T-helper 9 cell (primary cell): Measurements from ENCODE around the gene SEMA6A.

ENCODE experiments used
- DNase-seq: peaks from one replicate; pipeline ENCODE4 v3.0.0-alpha.2; 2020
- total RNA-seq, 2 donors: gene quantifications; one replicate each; lab custom pipeline; 2026; lab: John Stamatoyannopoulos, UW

Gene SEMA6A, protein sequence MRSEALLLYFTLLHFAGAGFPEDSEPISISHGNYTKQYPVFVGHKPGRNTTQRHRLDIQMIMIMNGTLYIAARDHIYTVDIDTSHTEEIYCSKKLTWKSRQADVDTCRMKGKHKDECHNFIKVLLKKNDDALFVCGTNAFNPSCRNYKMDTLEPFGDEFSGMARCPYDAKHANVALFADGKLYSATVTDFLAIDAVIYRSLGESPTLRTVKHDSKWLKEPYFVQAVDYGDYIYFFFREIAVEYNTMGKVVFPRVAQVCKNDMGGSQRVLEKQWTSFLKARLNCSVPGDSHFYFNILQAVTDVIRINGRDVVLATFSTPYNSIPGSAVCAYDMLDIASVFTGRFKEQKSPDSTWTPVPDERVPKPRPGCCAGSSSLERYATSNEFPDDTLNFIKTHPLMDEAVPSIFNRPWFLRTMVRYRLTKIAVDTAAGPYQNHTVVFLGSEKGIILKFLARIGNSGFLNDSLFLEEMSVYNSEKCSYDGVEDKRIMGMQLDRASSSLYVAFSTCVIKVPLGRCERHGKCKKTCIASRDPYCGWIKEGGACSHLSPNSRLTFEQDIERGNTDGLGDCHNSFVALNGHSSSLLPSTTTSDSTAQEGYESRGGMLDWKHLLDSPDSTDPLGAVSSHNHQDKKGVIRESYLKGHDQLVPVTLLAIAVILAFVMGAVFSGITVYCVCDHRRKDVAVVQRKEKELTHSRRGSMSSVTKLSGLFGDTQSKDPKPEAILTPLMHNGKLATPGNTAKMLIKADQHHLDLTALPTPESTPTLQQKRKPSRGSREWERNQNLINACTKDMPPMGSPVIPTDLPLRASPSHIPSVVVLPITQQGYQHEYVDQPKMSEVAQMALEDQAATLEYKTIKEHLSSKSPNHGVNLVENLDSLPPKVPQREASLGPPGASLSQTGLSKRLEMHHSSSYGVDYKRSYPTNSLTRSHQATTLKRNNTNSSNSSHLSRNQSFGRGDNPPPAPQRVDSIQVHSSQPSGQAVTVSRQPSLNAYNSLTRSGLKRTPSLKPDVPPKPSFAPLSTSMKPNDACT
- 0 to 0.28 reads per million in 2 donors for total RNA-seq

DNA sequence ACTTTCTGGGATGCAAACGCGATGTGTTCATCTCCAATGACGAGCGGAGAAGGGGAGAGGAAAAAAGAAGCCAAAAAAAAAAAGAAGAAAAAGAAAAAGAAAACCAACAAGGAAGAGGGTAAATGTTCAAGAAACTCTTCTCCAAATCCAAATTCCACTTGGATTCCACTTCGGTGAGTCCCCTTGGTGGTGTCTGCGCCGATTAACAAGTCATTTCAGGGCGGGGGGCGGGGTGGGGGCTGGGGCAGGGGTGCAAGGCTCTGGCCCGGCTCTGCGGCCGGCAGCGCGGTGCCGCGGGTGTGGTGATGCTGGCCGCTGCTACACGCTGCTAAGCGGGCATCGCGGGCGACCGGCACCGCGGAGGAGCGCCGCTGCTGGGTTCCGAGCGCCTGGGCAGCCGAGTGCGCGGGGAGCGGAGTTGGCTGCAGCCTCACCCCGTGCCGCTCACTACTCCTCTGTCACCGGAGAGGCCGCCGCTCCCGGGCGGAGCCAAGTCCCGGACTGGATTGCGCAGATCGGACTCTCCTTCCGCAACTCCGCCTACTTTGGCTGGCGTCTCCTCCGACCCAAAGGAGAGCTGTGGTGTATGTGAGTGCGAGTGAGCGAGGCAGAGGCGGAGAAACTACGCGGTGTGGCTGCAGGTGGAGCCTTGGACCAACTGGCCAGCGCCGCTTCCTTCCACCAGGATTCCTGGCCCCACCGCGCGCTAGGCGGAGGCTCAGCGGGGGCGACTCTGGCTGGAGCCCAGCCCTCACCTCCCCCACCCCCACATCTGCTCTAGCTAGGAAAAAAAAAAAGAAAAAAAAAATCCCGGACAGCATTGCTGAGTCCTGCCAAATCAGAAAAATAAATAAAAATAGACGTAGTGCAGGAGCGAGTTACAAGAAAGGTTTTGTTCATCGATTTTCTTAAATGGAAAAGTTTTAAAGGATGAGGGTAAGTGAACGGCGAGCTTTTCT lies at the start of gene SEMA6A:
Gene SEMA6A (minus strand): TSS at position 457 of the 959 bp plus-strand sequence. CDS start 69,879 bp downstream, outside the sequence.
- DNase-seq = no peak

DNA sequence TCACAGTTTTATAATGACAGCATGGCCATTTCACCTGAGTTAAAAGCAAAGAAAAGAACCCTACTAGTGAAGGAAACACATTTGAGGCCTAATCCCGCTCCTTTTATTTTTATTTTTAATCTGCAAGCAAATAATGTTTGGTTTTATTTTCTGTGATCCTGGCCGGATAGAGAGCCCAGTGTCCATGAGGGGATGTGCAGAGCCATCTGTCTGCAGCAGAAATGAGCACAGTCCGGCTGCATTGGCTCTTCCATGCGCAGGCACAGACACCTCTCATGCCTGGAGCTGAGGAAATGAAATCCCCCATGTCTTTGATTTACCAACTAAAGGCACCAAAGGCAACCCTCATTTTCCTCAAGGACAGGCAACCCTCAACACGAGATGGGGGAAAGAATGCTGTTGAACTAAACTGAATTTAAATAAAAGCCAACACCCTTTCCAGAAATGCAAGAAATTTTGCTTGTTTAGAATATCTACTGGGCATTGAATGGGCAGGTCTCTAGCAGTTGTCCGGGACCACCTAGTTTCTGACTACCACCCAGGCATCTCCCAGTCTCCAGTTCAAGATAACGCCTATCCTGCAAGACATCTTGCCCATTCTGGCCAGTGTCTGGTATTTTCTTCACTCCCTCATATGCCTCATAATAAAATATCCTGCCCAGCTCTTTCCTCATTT lies 47.9 kb upstream of the SEMA6A start:
- no peak for DNase-seq

- no peak for DNase-seq
These were observed 47.0 kb upstream of the SEMA6A start for GRCh38 chr5:116621599-116621998.

GRCh38 chr5:116616876-116617275 lies 42.3 kb upstream of the SEMA6A start:
- no peak for DNase-seq

- no peak for DNase-seq
These were observed 39.9 kb upstream of the SEMA6A start for GRCh38 chr5:116614603-116614920.

DNA sequence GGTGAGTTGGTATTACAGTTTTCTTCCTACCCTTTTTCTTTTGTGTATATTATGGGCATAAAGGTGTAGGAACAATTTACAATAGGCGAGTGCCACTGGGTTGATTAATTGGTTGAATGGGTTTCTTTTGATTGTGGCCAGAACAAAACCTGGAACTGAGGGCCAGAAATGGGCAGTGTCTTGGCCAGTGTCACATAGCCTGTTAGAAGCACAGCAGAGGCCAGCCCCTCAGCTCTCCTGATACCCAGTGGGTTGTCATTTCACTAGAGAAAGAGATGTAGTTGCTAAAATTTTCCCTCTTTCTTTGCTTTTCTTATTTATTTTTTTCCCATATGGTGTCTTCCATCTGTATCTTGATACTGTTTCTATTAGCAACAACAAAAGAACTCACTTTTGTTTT lies 38.8 kb upstream of the SEMA6A start:
- no peak for DNase-seq

GRCh38 chr5:116612431-116612830 lies 37.8 kb upstream of the SEMA6A start:
- DNase-seq = no peak

- no peak for DNase-seq
These were observed 30.9 kb upstream of the SEMA6A start for GRCh38 chr5:116605310-116606070.

DNA sequence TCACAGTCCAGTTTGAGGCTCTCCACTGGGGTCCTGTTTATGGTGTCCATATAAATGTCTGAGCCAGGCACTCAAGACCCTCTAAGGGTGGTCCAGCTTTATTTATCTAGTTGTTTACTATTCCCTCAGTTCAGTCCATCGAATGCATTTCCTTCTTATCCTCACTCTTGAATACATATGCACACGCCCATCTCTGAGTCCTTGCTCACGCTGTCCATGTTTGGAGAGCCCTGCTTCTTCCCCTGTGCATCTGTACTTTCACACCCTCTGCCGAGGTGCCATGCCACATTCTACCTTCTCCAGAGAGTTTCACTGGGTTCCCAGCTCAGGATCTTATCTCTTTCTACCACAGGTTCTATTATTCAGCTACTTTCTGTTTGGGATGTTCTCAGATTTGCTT lies 30.2 kb upstream of the SEMA6A start:
- DNase-seq = no peak

DNA sequence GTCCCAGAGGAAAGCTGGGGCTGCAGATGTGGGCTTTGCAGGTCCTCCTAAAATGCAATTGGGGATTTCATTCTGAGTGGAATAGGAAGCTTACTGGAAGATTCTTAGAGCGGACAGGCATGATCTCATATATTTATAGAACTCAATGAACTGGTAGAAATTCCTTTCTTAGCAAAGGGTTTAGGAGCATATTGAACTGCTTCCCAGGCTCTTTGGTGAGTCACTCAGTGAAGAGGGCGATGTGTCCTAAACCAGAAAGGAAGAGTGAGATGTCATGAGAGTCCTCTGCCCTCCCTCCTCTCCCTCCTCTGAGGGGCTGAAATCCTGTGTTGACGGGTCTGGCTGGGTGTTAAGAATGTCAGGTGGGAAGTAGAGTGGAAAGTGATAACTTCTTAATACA lies 26.3 kb upstream of the SEMA6A start:
- DNase-seq = no peak

DNA sequence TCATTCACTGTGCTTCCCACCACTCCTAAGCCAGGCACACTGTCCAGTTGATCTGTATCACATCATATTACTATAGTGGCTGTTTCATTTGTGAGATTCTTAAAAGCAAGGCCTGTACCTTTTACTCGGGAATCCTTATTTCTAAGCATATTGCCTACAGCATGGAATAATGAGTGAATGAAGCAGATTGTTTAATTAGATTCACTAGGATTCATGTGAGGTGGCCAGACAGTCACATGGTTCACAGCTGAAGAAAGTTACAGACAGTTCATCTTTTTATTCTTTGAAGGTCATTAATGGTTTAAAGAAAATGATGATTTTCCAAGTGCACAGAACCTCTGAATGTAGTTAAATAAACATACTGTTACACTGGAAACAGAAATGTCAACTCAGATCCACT lies 24.3 kb upstream of the SEMA6A start:
- no peak for DNase-seq

DNA sequence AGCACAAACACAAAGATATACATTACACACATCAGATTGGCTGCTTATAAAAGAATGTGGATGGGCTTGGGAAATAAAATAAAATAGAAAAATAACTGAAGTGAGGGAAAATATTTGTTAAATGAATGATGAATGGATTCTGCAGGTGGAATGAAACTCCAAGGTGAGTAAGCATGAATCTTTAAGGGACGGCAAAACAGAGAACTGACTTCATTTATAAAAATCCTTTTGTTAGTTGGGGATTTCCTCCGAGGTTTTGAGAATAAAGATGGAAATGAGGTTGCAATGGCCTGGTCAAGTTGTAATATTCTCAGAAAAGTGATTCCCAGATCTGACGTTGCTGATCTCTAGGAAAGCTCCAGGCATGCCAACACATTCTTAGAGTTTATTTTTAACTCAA lies 20.9 kb upstream of the SEMA6A start:
- DNase-seq = no peak

- DNase-seq = no peak
These were observed 18.7 kb upstream of the SEMA6A start for GRCh38 chr5:116593340-116593739.

DNA sequence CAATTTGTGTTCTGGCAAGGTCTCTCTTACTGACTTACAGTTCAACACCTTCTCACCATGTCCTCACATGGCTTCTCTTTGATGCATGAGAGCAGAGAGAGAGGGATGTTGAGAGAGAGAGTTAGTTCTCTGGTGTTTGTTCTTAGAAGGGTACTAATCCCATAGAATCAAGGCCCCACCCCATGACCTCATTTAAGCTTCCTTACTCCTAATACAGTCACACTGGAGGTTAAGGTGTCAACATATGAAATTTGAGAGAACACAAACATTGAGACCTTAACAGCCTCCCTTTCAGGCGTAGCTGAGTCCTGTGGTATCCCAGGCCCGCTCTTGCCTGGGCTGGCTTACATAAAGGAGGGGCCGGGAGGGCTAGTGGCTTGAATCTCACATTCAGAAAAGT lies 10.6 kb upstream of the SEMA6A start:
- DNase-seq = no peak

DNA sequence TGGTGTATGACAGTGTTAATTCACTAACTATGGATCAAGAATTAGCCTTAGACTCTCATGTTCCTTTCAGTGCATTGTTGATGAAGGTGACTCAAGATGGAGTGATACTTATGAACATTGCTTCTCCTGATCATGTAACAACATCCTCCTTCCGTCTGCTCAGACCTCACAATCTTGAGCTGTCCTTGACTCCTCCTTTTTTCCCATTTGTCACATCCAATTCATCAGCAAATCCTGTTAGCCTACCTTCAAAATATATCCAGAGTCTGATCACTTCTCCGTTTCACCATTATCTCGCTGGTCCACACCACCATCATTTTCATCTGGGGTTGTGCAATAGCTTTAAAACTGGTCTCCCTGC lies 9.2 kb upstream of the SEMA6A start:
- no peak for DNase-seq

DNA sequence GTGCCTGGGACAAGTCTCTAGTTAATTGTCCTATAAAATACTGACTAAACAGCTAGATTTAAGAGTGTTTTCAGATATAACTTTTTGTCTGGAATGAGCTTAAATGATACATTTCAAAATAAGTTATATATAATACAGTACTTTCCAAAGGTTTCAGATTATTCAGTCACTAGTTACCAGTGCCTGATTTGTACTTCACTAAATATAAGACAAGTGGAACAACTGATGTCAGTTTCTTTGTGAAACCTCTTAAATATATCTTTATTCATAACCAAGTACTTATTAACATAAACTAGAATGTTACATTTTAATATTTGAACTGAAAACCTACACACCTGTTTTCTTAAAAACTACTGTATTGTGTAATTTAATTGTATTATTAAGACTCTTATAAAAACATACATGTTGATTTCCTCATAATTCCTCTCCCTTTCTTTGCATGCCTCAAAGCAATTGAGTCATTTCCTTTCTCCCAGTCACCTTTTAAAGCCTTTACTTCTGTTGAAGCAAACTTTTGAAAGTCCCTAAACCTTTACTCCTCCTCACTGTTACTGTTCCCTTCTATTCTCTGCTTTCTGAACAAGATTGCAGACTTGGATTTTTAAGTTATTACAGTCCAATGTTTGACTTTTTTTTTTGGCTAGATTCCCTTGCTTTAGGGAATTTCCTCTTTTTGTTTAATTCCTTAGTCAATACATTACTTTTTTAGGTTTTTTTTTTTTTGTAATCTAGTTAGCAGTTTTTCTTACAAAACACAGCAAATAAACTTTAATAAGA lies 8.7 kb upstream of the SEMA6A start:
- DNase-seq = no peak

DNA sequence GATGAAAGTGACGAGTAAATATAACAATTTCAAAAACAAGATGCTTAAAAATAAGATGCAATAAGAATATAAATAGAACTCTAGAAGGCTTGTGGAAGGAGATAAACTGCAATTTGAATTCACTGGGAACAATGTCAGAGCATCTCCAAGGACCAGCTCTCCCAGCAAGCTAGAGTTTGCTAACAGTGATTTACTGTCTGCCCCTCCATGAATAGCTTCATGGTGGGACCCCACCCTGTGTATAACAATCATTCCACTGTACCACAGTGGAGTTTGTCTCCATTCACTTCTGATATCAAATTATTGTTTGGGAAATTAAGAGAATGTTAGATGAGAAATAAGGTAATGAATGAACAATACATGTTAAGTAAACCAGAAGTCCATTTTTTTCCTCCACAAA lies 7.3 kb upstream of the SEMA6A start:
- DNase-seq = no peak

GRCh38 chr5:116579144-116579543 lies 4.5 kb upstream of the SEMA6A start:
- no peak for DNase-seq

- DNase-seq = no peak
These were observed 4.1 kb upstream of the SEMA6A start for GRCh38 chr5:116578676-116579075.

DNA sequence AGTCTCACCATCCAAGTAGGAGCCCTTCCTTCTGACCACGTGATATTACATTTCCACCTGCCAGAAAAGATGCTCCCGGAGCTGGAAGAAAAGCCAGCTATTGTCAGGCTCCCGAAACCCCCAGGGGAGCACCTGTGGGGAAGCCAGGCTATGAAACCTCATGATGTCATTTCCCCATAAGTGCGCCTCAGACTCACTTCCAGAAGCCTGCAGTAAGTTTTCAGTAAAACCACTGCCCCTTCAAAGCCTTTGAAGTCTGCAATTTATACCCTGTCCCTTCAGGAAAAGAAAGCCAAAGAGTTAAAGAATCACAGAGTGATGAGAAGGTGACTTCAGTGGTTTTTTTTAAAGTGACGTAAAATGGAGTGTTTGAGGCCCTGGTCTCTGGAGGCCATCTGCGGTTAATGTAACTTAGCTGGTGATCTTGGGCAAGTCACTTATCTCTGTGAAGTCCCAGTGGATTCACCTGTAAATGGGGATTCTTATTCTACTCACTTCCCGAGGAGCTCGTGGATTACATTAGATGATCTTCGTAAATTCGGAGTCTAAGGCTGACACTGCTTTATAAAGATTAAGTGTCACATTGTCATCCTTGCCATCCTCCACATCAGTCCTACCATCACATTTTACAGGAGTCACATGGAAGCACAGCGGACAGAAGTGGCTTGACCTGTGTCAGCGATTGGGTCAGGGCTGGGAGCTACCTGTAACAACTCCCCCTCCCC lies 2.6 kb upstream of the SEMA6A start:
- no peak for DNase-seq
